Left renal pelvis (tissue), 4 donors: ENCODE measurements around the gene BCL2L1. TPM values are rescaled to one million over a fixed set of nuclear protein-coding genes. Genes with fewer than 3 reads are reported as not detected.

ENCODE experiments used
- DNase-seq, 4 donors: peaks; one replicate each; pipeline ENCODE4 v3.0.0-alpha.2; 2013; ENCODE audit warnings: low read depth in 4 of 4, low spot score in 3 of 4
- polyA plus RNA-seq, 4 donors: library from polyadenylated mRNA; unstranded; fragments of 120-200 nt; gene quantifications; one replicate each; pipeline ENCODE4 v1.2.1, GENCODE V29; 2013; ENCODE audit not compliant: insufficient read length in 4 of 4

Gene BCL2L1
- polyA plus RNA-seq, 4 donors: 67.2 to 81.0 (median 76.5) TPM

DNA sequence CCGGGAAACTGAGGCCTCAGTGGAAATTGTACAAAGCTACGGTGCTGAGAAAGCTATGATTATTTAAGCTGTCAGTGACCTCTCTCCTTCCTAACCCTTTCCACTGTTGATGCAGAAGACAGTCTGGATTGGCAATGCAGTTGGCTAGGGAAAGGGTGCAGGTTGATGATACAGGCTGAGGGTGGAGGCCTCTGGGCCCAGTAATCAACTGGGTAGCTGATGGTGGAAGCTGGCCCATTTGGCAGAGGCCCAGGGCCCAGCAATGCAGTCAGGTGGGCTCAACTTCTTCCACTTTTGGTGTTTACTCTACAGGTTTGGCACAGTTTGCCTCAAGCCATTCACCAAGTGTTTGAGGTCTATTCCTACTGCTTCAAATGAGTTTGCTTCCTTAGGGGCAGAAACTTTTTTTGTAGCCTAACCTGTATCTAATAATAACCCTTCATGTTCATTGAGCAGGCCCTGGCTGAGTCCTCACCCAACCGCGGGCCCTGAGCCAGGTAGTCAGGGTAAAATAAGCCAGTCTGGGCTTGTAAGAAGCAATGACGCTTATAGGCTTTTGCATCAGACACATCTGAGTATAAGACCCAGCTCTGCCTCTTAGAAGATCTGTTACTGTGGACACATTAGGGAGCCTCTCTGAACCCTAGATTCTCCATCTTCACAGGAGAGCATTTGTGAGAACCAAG lies 12.1 kb downstream of the BCL2L1 start:
- DNase-seq: no peak

DNA sequence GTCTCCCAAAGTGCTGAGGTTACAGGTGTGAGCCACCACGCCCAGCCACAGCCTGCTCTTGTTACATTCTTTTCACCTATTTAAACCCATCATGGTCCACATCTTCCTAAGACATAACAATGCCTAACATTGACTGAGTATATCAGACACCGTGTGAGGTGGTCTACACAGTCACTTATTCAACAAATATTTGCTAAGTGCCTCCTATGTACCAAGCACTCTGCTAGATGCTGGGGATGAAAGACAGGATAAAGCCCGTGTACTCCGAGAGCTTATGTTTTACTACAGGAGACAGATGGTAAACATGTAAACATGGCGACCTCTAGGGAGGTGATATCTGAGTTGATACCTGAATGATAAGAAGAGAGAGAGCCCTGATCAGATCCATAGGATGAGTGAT lies 12.7 kb downstream of the BCL2L1 start:
- no peak for DNase-seq

DNA sequence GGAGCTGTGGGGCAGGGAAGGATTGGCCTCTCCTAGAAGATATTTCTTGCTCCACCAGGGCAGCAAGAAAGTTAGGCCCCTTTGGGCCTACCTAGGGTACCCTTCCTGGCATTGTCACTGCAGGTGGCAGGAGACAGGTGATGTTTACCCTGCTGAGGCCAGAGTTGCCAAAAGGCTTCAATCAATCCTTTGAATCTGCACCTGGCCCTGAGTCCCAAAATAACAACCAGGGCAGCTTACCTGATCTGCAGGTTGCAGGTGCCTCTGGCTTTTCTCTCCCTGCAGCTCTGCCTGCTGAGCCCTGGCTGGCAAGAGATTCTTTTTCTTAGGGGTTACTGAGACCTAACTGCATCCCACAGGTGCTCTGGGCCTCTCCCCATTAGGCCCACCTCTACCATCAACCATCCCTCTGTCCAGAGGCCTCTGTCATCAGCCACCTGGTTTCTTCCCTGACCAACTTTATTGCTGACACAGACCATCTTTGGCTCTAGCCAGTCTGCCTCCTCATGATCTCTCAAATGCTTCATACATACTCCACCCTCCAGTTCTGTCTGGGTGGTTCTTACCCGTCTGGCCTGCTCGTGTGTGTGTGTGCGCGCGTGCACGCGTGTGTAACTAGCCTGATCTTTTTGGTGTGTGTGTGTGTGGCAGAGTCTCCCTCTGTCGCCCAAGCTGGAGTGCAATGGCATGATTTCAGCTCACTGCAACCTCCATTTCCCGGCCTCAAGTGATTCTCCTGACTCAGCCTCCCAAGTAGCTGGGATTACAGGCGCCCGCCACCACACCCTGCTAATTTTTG lies 13.7 kb downstream of the BCL2L1 start:
- DNase-seq: no peak

DNA sequence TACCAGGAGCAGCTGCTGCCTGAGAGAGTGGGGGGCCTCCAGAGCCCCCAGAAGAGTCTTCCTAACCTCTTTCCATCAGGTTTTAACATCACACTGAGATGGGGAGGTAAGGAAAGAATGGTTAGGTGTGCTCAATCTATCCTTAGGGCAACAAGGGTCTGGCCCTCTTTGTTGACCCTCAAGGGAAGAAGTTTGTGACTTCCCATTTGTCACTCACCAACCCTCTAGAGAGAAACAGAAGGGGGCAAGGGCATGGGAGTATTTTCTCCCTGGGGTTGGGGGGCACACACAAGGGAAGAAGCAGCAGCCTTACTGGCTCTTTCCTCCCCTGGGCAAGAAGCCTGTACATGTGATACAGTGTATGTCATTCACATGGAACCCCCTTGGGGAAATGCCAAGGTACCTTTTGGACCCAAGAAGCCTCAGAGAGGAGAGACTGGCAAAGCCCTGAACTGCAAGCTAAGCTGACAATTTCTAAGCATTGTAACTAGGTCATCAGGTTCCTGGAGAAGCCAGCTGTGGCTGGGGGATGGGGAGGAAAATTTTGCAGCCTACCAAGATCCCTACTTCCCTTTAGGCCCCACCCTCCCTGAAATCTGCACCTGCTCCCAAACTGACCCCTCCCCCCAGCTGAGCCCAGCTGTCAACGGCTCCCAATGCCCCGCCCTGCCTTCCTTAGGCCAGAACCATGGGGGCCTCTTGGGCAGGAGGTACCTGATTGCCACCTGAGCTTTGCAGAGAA lies 14.5 kb downstream of the BCL2L1 start:
- DNase-seq: no peak

DNA sequence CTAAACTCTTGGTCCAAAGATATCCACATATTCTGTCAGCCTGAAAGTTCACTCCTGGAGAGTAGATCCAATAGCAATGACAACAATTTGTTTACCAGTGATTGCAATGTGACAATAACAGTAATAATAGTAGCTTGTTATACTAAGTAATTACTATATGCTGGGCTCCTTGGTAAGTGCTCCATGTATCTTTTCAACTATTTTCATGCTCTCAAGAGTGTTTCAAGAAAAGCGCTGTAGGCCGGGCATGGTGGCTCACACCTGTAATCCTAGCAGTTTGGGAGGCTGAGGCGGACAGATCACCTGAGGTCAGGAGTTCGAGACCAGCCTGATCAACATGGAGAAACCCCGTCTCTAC lies 15.4 kb downstream of the BCL2L1 start:
- no peak for DNase-seq

DNA sequence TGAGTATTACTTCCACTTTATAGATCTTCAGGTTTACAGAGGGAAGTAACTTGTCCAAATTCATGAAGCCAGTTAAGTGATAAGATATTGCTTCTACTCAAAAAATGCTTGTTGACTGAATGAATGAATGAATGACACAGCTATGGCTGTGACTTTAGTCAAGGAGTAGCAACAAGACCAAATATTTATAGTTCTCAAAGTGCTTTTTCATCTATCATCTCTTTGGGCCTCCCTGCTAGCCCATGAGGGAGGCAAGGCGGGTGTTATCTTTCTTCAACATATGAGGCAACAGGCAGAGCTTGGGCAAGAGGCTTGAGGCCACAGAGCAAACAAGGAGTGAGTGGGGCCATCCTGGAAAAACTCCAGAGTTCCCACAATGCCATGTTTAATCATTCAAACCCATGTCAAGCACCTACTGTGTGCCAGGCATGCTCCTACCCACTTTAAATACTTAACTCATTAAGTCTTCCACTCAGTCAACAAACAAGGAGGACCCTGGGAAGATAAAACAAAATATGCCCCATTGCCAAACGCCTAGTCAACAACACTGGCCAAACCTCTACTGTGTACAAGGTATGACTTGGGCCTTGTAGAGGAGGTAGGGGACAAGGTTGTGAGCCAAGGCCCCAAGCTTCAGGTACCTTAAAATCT lies 15.9 kb downstream of the BCL2L1 start:
- DNase-seq: no peak

DNA sequence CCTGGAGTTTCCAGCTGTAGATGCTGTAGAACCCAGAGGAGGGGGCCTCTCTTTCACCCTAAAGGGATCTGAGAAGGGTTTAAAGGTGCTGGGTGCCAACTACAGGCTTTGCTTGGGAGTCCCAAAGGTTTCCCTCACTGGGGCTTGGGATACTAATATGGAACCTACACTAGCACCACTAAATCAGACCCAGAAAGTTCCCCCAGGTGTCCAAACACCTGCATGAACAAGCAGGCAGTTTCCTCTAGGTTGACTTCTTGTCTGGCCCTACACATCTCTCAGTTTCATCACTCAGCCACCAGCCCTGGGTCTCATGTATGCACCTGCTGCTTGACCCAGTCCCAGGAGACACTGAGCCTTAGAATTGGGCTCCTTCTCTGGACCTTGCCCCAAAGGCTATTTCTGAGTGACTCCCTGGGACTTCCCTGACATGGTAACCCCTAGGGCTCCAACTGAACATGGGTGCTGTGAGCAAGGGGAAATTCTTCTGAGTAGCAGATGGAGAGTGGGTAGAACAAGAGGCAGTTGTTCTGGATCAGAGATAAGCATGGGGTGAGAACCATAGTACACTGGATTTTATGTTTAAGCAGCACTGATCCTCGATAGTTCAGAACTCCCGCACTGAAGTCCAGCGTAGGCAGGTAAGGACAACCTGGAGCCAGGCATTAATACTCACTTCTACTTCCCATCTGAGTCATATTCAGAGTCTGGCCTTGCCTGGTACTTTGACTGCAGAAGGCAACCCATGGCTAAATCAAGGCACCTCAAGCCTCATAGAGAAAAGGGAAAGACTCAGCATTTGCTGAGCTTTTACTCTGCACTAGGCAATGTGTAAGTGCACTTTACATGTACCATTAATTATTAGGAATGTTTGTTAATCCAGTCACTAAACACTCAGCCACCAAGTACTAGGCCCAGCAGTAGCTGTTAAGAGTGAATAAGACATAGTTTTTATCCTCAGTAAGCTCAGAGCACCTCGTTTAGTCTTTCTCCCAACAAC lies 16.8 kb downstream of the BCL2L1 start:
- DNase-seq: no peak

DNA sequence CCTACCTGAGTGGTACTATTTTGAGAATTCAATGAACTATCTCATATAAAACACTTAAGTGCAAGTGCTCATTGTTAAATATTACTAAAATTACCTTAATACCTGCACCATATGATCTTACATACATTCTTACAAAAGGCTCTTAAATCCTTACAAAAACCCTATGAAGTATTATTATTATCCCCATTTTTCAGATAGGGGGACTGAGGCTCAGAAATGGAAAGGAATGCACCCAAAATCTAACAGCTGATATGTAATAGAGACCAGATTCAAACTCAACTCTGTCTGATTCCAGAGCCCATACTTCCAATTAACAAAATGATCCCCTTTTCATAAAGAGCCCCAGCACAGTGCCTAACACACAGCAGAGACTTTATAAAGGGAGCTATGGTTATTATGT lies 17.5 kb downstream of the BCL2L1 start:
- no peak for DNase-seq

DNA sequence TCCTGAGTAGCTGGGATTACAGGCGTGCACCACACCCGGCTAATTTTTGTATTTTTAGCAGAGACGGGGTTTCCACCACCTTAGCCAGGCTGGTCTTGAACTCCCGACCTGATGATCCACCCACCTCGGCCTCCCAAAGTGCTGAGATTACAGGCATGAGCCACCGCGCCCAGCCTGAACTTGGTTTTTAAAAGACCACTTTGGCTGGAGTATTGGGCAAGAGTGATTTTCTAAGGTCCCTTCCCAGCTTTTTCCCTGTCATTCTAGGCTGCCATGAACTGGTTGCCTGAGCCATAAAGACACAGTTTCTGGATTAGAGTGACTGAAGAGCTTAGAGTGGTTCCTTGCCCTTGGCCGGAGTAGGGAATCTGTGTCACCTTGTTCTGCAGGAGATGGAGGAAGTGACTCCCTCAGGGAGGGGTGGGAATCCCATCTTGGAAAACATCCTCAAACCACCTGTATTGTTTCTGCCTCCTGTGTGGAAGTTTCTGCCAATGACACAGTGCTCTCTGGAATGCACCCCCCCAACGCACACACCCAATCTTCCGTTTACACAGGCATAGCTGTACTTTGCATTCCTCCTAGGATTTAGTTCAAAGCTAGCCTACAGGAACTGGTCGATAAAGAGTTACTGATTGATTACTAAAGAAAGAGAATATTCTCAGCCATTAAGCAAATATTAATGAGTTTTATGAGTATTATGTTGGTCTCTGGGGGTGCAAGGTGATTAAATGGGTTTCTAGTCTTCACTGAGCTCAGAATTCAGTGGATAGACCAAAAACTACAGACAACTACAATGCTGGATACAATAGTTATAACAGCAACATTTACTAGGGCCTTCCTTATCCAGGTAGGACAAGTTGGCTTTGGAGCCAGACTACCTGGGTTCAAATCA lies 18.2 kb downstream of the BCL2L1 start:
- no peak for DNase-seq

DNA sequence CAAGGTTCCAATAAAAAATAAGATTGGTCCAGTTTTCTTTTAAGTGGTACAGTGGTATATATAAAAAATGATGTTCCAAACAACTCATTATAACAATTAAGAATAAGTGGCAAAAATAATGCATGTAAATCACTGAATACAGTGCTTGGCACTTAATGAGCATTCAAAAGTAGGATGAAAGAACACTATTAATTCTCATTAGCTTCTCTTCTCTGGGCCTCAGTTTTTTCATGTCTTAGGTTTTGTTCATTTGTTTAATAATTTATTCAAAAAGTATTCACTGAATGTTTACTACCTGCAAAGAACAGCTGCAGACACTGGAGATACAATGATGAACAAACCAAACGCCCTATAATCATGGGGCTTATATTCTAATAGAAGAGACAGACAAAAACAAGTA lies 21.1 kb downstream of the BCL2L1 start:
- DNase-seq: no peak

DNA sequence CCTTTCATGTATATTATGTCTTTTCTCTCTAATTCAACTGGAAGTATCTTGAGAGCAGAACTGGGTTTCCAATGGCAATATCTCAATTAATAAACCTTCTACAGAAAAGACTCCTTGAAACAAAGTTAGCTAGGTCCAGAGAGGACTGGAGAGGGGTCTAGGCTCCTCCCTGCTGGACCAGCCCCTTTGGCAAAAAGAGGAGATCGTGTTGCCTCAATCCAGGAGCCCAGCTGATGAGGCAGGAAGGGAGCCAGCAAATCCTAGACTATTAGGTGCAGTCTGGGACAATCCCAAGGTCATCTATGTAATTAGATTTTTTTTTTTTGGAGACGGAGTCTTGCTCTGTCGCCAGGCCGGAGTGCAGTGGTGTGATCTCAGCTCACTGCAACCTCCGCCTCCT lies 21.9 kb downstream of the BCL2L1 start:
- DNase-seq: no peak

DNA sequence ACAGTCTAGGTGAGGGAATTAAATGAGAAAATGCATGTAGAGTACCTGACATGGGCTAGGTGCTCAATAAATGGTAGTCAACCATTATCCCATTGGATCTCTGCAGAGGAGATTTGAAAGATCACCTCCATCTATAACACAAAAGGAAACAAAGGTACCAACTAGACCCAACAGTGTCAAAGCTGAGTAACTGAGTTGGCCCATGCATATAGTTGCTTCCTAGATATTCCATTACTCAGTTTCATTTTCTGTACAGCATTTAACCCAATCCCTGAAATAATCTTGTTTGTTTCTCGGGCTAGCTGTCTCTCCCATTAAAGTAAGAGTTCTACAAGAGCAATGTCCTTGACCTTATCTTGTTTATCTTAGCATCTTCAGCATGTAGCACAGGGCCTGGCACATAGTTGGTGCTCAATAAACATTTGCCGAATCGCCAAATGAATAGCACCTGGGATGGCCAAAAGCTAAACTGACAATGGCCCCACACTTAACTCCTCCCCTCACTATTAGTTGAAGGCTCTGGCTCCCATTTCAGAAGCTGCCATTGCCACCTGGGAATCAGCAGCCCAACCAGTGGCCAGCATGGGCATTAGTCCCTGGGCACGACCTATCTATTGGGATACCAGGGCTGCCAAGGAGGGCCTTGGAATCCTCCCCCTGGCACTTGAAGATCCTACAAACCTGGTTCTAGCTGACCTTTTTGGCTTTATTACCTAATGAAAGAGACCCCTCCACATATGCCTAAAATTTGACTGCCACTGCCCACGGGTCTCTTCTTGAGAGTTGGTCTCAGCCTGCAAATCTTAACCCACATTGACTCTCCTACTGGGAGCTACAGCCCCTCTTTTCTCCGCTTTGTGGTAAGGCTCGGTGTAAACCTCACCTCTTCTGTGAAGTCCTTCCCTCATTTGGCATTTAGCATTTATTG lies 22.6 kb downstream of the BCL2L1 start:
- no peak for DNase-seq

DNA sequence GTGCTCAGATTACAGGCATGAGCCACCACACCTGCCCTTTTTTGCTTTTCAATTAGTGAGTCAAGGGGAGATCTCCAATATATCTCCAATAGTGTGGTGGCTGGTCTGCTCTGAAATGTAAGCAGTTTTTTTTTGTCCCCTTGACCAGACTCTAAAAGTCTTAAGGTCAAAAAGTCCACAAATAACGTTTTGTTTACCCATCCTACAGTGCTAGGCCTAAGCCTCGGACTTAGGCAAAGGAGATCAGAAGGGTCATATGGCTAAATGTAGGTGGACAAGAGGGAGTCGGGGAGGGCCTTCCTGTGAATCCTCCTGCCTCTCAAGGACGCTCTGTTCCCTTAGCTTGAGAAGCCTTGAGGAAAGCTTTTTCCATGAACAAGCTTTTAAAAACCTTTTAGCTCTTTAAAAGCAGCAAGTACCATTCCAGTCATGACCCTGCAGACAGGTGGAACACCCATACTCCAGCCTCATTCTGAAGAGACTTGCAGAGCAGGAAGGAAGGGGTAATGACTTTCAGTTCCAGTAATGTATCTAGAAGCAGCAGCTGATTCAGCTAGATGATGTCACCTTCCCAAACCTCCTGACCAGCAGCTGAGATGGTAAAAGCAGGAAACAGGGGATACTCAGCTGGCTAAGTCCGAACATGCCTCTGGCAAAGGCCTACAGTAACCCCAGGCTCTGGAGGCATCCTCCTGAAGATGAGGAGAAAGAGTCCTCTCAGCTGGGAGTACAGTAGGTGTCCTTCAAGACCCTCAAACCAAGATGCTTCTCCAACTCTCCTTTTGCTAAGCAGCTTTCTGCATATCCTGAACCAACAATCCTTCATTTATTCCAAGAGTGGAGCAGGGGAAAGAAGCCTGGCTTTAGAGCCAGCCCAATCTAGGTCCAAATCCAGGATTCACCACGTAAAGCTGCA lies 23.6 kb downstream of the BCL2L1 start:
- no peak for DNase-seq

DNA sequence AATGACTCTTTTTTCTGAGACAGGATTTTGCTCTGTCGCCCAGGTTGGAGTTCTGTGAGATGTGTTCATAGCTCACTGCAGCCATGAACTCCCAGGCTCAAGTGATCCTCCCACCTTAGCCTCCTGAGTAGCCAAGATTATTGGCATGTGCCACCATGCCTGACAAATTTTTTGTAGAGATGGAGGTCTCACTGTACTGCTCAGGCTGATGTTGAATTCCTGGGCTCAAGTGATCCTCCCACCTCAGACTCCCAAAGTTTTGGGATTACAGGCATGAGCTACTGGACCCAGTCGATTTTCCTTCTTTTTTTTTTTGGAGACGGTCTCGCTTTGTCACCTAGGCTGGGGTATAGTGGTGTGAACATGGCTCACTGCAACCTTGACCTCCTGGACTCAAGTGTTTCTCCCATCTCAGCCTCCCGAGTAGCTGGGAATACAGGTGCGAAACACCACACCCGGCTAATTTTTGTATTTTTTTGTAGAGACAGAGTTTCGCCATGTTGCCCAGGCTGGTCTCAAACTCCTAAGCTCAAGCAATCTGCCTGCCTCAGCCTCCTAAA lies 24.3 kb downstream of the BCL2L1 start:
- DNase-seq: no peak

DNA sequence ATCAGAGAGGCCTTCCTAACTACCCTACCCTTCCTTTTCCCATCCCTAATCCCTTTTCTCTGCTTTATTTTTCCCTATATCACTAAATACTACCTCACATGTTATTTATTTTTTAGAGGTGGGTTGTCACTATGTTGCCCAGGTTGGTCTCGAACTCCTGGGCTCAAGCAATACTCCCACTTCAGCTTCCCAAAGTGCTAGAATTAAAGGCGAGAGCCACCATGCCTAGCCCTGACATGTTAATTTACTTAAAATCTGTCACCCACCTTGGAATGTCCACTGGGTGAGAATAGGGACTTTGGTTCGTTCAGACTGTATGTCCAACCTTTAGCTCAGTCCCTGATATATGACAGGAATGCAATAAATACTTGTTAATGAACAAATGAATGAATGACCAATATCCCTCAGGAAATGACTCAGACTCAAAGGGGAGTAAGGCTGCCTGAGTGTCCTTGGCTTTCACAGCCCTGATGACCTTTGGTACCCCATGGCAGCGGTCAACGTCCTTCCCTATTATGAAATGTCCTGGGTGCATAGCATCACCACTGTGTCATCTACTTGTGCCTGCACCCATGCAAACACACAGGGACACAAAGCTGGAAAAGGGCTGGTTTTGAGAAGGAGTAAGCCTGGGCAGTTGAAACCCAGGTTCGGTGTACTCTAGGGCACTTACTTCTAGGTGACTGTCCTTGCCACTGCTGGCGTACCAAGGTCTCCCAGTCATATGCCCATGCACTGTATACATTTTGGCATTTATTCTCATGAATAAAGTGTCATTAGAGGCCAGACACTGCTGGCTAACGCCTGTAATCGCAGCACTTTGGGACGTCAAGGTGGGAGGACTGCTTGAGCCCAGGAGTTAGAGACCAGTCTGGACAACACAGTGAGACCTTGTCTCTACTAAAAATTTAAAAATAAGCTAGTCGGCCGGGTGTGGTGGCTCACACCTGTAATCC lies 26.5 kb downstream of the BCL2L1 start:
- no peak for DNase-seq
